DND-41 (cell line): Measurements from ENCODE around the gene B4GALNT3.

Experiments
- ATAC-seq: fragments of 200-7000 bp; cut with Tn5 transposase; 3 replicates; pipeline ENCODE4 v1.9.1; 2021; ENCODE audit warnings: low read depth; ENCODE audit not compliant: insufficient read depth
- DNase-seq: peaks from one replicate; pipeline ENCODE4 v3.0.0-alpha.2; 2020
- H2AFZ ChIP-seq: 2 replicates; pipeline ENCODE4 v1.6.0; 2012; ENCODE audit warnings: low read depth, low read length
- H3K27ac ChIP-seq: 2 replicates; pipeline ENCODE4 v1.5.1; 2012; ENCODE audit warnings: low read length, inconsistent platforms
- H3K27me3 ChIP-seq: fragments of 200-600 bp; sonication (generic); 2 replicates; pipeline ENCODE4 v1.6.0; 2012; ENCODE audit warnings: low read length, mild to moderate bottlenecking, inconsistent platforms; ENCODE audit not compliant: insufficient read depth, poor library complexity
- H3K36me3 ChIP-seq: 2 replicates; pipeline ENCODE4 v1.5.1; 2012; ENCODE audit warnings: low read length, inconsistent platforms; ENCODE audit not compliant: insufficient read depth
- H3K4me1 ChIP-seq: 2 replicates; pipeline ENCODE4 v1.5.1; 2012; ENCODE audit warnings: mild to moderate bottlenecking, low read length; ENCODE audit not compliant: insufficient read depth
- H3K4me2 ChIP-seq: 2 replicates; pipeline ENCODE4 v1.6.0; 2012; ENCODE audit warnings: mild to moderate bottlenecking, moderate library complexity, low read length, inconsistent platforms; ENCODE audit not compliant: insufficient read depth
- H3K4me3 ChIP-seq, 2 experiments: fragments of 200-600 bp in 1 of 2; shearing (Covaris generic) in 1 of 2; 2 replicates each; pipeline ENCODE4 v1.5.1; 2012 to 2016; ENCODE audit warnings: inconsistent platforms in 2 of 2, low read length in 2 of 2, mild to moderate bottlenecking in 2 of 2, low read depth in 1 of 2, moderate library complexity in 1 of 2
- H3K79me2 ChIP-seq: 2 replicates; pipeline ENCODE4 v1.6.0; 2012; ENCODE audit warnings: low read length, inconsistent platforms; ENCODE audit not compliant: insufficient read depth
- H3K9ac ChIP-seq: 2 replicates; pipeline ENCODE4 v1.6.0; 2012; ENCODE audit warnings: low read depth, mild to moderate bottlenecking, inconsistent platforms, low read length, moderate library complexity
- H3K9me3 ChIP-seq: 2 replicates; pipeline ENCODE4 v1.5.1; 2012; ENCODE audit warnings: low read length, moderate library complexity, mild to moderate bottlenecking, inconsistent platforms; ENCODE audit not compliant: insufficient read depth, severe bottlenecking
- H4K20me1 ChIP-seq: 2 replicates; pipeline ENCODE4 v1.6.0; 2012; ENCODE audit warnings: low read length; ENCODE audit not compliant: insufficient read depth
- EZH2 ChIP-seq: IDR thresholded peaks from 3 replicates; pipeline ENCODE4 v1.6.1; 2012; ENCODE audit warnings: borderline replicate concordance, low read depth, mild to moderate bottlenecking, moderate library complexity, low read length, inconsistent platforms; ENCODE audit not compliant: severe bottlenecking
- TF ChIP-seq, protein P1 (sequence below): IDR thresholded peaks from 2 replicates; pipeline ENCODE4 v1.5.1; 2012; ENCODE audit warnings: borderline replicate concordance, low read length, moderate library complexity, mild to moderate bottlenecking; ENCODE audit not compliant: poor library complexity, severe bottlenecking; ENCODE audit errors: extremely low read depth

Gene B4GALNT3

DNA sequence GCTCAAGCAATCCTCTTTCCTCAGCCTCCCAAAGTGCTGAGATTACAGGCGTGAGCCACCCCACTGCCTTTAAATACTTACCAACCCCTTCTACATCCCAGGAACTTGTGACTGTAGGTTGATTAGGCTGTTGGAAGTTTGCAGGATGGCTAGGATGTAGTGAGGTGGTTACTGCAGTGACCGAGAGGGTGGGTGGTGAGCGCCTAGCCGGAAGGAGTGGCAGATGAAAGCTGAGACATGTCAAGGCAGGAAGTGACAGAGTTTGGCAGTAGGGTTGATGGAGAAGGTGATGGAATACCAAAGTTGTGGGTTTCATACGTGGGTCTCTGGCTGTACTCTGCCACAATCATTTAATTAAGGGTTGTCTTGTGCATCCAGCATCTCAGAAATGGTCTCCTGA, 13.5 kb downstream of the B4GALNT3 start:
- no peak for DNase-seq
- Histone ChIP-seq H3K4me2 (no peak overlapping the region), H3K36me3 (no peaks in the 10 kb centered on the region), H2AFZ (no peak overlapping the region), H3K4me3 (no peak overlapping the region), H3K79me2 (no peaks in the 10 kb centered on the region), H3K9ac (no peak overlapping the region), H3K9me3 (no peaks in the 10 kb centered on the region), H3K27ac (no peak overlapping the region), H3K4me1 (no peaks in the 10 kb centered on the region), H4K20me1 (no peaks in the 10 kb centered on the region), H3K27me3 (peaks cover 10% of the 10 kb centered on the region)
- TF ChIP-seq EZH2, result no peak
- TF ChIP-seq, protein P1, sequence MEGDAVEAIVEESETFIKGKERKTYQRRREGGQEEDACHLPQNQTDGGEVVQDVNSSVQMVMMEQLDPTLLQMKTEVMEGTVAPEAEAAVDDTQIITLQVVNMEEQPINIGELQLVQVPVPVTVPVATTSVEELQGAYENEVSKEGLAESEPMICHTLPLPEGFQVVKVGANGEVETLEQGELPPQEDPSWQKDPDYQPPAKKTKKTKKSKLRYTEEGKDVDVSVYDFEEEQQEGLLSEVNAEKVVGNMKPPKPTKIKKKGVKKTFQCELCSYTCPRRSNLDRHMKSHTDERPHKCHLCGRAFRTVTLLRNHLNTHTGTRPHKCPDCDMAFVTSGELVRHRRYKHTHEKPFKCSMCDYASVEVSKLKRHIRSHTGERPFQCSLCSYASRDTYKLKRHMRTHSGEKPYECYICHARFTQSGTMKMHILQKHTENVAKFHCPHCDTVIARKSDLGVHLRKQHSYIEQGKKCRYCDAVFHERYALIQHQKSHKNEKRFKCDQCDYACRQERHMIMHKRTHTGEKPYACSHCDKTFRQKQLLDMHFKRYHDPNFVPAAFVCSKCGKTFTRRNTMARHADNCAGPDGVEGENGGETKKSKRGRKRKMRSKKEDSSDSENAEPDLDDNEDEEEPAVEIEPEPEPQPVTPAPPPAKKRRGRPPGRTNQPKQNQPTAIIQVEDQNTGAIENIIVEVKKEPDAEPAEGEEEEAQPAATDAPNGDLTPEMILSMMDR, result no peak
- ATAC-seq, result no peak

DNA sequence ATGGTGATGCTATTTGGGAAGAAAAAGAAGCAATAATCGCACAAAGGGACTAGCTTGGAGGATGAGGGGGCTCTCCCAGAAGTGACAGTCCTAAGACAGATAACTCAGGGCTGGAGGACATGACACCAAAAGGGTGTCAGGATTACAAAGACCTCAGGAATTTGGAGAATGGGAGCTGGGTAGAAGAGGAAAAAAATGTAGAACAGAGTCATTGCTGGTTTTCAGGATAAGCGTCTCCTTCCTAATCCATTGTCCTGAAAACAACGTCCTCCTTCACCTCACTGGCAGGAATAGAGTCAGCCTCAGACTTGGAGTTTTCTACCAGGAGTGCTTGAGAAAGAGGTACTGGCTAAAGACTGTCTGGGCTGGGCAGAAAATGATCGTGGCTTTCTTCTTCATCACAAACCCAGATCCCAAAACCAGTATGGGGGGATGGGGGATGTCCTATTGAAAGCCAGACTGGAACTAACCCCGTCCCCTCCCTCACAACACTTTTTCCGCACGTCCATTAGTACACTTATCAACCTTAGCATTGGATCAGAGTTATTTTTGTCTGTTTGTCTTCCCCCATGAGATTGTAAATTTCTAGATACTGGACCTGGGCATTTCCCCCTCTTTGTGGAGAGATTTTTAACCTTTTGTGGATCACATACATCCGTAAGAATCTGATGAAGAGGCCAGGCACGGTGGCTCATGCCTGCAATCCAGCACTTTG, 14.3 kb downstream of the B4GALNT3 start:
- no peak overlapping the region for H3K4me2 ChIP-seq
- H3K27me3 ChIP-seq, result peaks cover 13% of the 10 kb centered on the region
- no peak overlapping the region for H3K9ac ChIP-seq
- DNase-seq, result no peak
- no peak overlapping the region for H2AFZ ChIP-seq
- H3K4me1 ChIP-seq, result no peaks in the 10 kb centered on the region
- H3K36me3 ChIP-seq, result no peaks in the 10 kb centered on the region
- no peaks in the 10 kb centered on the region for H3K9me3 ChIP-seq
- H3K4me3 ChIP-seq, result no peak overlapping the region
- no peaks in the 10 kb centered on the region for H4K20me1 ChIP-seq
- TF ChIP-seq, protein P1, result no peak
- no peak for TF ChIP-seq EZH2
- no peak for ATAC-seq
- no peak overlapping the region for H3K27ac ChIP-seq
- no peaks in the 10 kb centered on the region for H3K79me2 ChIP-seq

DNA sequence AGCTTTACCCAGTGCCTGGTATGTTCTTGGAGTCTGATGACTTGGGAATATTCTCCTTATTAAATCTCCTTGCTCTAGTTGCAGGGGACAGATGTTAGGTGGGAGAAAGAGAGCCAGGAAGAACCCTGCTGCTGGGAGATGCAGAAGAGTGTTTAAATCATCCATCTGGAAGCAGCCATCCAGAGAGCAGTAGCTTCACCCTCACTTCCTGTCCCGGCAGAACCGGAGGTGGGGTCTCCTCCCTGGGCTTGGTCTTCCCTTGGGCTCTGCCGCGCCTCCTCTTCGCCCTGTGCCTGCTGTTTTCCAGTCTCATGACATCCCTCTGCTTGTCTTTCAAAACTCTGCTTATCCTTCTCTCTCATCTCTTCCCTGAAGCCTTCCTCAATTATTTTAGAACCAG, 15.5 kb downstream of the B4GALNT3 start:
- DNase-seq (no peak), ATAC-seq (no peak)
- Histone ChIP-seq H3K27ac (no peak overlapping the region), H3K27me3 (peaks cover 10% of the 10 kb centered on the region), H3K9me3 (no peaks in the 10 kb centered on the region), H3K36me3 (no peaks in the 10 kb centered on the region), H2AFZ (no peak overlapping the region), H4K20me1 (no peaks in the 10 kb centered on the region), H3K4me2 (no peak overlapping the region), H3K9ac (no peak overlapping the region), H3K4me1 (no peaks in the 10 kb centered on the region), H3K4me3 (no peak overlapping the region), H3K79me2 (no peaks in the 10 kb centered on the region)
- TF ChIP-seq, protein P1, result no peak
- TF ChIP-seq EZH2, result no peak

DNA sequence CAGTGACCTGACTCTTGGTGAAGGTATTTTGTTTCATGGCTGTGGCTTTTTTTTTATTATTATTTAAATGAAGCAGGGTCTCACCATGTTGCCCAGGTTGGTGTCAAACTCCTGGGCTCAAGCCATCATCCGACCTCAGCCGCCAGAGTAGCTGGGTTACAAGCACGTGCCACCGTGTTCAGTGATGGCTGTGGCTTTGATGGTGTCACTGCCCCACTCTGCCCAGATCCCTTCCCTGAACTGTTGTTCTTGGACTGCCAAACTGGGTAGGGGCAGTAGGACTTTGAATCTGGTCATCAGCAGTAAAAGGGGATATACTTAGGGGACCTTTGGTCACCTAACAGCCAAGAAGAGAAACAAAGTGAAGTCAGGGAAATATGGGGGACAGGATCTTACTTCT, 19.4 kb downstream of the B4GALNT3 start:
- Histone ChIP-seq H2AFZ (no peak overlapping the region), H3K27ac (no peak overlapping the region), H3K79me2 (no peaks in the 10 kb centered on the region), H3K4me2 (no peak overlapping the region), H3K36me3 (no peaks in the 10 kb centered on the region), H3K4me3 (no peak overlapping the region), H3K4me1 (no peaks in the 10 kb centered on the region), H3K9ac (no peak overlapping the region), H3K27me3 (peaks cover 15% of the 10 kb centered on the region), H4K20me1 (no peaks in the 10 kb centered on the region), H3K9me3 (no peaks in the 10 kb centered on the region)
- ATAC-seq, result no peak
- DNase-seq, result no peak
- TF ChIP-seq, protein P1, result no peak
- TF ChIP-seq EZH2, result no peak
